Measurements from ENCODE around the gene SIRT6.
"Not testable (repeated sequence)": the region's sequence is repeated elsewhere in the genome, so short reads cannot be mapped to it uniquely, and the experiment has no call there.

SIRT6 gene

GRCh38 chr19:4198467-4199126 is 16.2 kb upstream of the SIRT6 start:
- DNase-seq: no peak

- DNase-seq: no peak
Observed at GRCh38 chr19:4197625-4198466, 15.5 kb upstream of the SIRT6 start.

GRCh38 chr19:4197228-4197624 is 14.9 kb upstream of the SIRT6 start:
- no peak for DNase-seq

- DNase-seq: no peak
Observed at GRCh38 chr19:4196587-4197148, 14.3 kb upstream of the SIRT6 start.

- no peak for DNase-seq
Observed at GRCh38 chr19:4196009-4196408, 13.6 kb upstream of the SIRT6 start.

GRCh38 chr19:4194353-4194752 is 12.0 kb upstream of the SIRT6 start:
- no peak for DNase-seq

- DNase-seq: not testable (repeated sequence)
Observed at GRCh38 chr19:4192537-4192936, 10.2 kb upstream of the SIRT6 start.

- DNase-seq: no peak
Observed at GRCh38 chr19:4189641-4190040, 7.3 kb upstream of the SIRT6 start.

GRCh38 chr19:4187313-4188122 is 5.2 kb upstream of the SIRT6 start:
- DNase-seq: no peak

- DNase-seq: peak; percentile 62 to 77
Observed at GRCh38 chr19:4186087-4186993, 4.0 kb upstream of the SIRT6 start.

GRCh38 chr19:4185413-4186086 is 3.2 kb upstream of the SIRT6 start:
- DNase-seq: no peak

GRCh38 chr19:4184718-4185352 is 2.5 kb upstream of the SIRT6 start:
- DNase-seq: no peak

- no peak for DNase-seq
Observed at GRCh38 chr19:4183967-4184717, 1.8 kb upstream of the SIRT6 start.

- no peak for DNase-seq
Observed at GRCh38 chr19:4181053-4181508, 1.3 kb downstream of the SIRT6 start.

- no peak for DNase-seq
Observed at GRCh38 chr19:4178990-4179389, 3.4 kb downstream of the SIRT6 start.

GRCh38 chr19:4177146-4177545 is 5.2 kb downstream of the SIRT6 start:
- no peak for DNase-seq

- no peak for DNase-seq
Observed at GRCh38 chr19:4175669-4175931, 6.8 kb downstream of the SIRT6 start.

GRCh38 chr19:4174895-4175668 is 7.3 kb downstream of the SIRT6 start:
- no peak for DNase-seq

- no peak for DNase-seq
Observed at GRCh38 chr19:4174213-4174894, 8.0 kb downstream of the SIRT6 start.
